Activated CD4-positive, alpha-beta T cell treated with anti-CD3 and anti-CD28 coated beads for 24 hours (primary cell): ENCODE data around the gene S1PR4.
"Not testable (repeated sequence)": the region's sequence is repeated elsewhere in the genome, so short reads cannot be mapped to it uniquely, and the experiment has no call there.

Experiments
- DNase-seq, 2 donors: peaks; one replicate each; pipeline ENCODE4 v3.0.0-alpha.2; 2020; ENCODE audit warnings: low read depth in 2 of 2

The S1PR4 gene

GRCh38 chr19:3220576-3220975, 42.0 kb downstream of the S1PR4 start:
- DNase-seq: no peak

GRCh38 chr19:3221576-3221975, 43.0 kb downstream of the S1PR4 start:
- not testable (repeated sequence) for DNase-seq

DNA sequence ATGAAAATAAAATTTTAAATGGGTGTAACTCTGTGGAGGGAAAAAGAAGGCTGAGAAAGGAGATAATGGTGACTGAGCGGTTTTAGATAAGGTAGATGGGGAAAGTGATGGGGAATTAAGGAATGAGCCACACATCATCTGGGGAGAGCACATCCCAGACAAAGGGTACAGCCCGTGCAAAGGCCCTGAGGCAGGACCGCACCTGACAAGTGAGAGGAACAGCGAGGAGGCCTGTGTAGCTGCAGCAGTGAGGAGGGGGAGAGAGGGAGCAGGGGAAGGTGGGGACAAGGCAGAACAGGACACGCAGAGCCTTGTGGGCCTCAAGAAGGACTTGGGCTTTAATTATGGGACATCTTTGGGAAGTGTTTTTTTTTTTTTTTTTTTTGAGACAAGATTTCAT, 44.1 kb downstream of the S1PR4 start:
- DNase-seq: no peak

GRCh38 chr19:3224346-3225168, 46.0 kb downstream of the S1PR4 start, which contains the start of gene CELF5:
Gene CELF5 (plus strand): TSS chr19:3224661. CDS start chr19:3224740, 79 bp downstream.
- peak; percentile 24 to 42 for DNase-seq

DNA sequence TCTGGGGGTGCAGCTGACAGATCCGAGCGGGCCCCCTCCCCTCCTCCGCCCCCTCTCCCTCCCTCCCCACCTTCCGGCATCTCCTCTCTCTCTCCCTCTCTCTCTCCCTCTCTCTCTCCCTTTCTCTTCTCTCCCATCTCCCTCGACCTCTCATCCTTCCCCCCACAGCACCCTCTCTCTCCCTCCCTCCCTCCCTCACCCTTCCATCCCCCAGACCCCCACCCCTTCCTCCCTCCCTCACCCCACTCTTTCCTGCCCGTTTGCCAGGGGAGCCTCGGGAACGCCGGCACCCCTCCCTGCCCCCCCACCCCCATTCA, 46.6 kb downstream of the S1PR4 start:
- no peak for DNase-seq

DNA sequence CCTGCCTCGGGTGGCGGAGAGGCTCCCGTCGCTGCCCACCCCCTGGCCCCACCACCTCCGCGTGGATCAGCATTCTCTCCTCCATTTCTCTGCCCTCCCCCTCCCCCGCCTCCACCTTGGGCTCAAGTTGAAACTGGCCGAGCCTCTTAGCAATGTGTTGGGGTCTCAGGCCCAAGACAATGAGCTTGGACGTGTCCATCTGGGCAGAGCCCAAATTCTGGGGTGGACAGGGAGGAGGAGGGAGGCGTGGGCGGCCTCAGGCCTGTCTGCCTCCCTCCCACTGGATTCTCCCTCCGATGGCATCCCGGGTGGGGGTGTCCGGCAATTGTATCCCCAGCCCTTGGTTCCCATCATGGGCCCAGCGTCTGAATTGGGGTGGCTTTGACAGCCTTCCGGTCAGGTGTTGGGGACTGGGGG, 47.1 kb downstream of the S1PR4 start:
- no peak for DNase-seq

GRCh38 chr19:3227054-3227626, 48.6 kb downstream of the S1PR4 start:
- DNase-seq: no peak

- no peak for DNase-seq
These were observed 50.8 kb downstream of the S1PR4 start for GRCh38 chr19:3229346-3229743.
